Psoas muscle (tissue), 8 donors: ENCODE data around the gene STX4. TPM values are rescaled to one million over a fixed set of nuclear protein-coding genes. Genes with fewer than 3 reads are reported as not detected.

ENCODE experiments used
- ATAC-seq, 4 donors: fragments of 200-7000 bp; cut with Tn5 transposase; one replicate each; pipeline ENCODE4 v1.9.1; 2020; ENCODE audit warnings: moderate library complexity in 3 of 4, mild to moderate bottlenecking in 2 of 4
- DNase-seq, 2 donors: peaks; one replicate each; pipeline ENCODE4 v3.0.0-alpha.2; 2020
- H3K27ac ChIP-seq: fragments of 200-600 bp; one replicate; pipeline ENCODE4 v1.8.0; 2022
- H3K27me3 ChIP-seq, 3 donors: fragments of 200-600 bp in 1 of 3; one replicate each; pipeline versions ENCODE4 v1.6.1 to v1.8.0; 2013 to 2022; ENCODE audit warnings: low read length in 2 of 3, mild to moderate bottlenecking in 2 of 3, moderate library complexity in 1 of 3; ENCODE audit not compliant: insufficient read depth in 3 of 3
- H3K36me3 ChIP-seq, 2 donors: fragments of 200-600 bp in 1 of 2; one replicate each; pipeline versions ENCODE4 v1.6.1 to v1.8.0; 2013 to 2022; ENCODE audit warnings: low read depth in 1 of 2, mild to moderate bottlenecking in 1 of 2, moderate library complexity in 1 of 2; ENCODE audit not compliant: insufficient read depth in 1 of 2
- H3K4me1 ChIP-seq: fragments of 200-600 bp; one replicate; pipeline ENCODE4 v1.8.0; 2022
- H3K4me3 ChIP-seq: fragments of 200-600 bp; one replicate; pipeline ENCODE4 v1.8.0; 2022; ENCODE audit warnings: mild to moderate bottlenecking
- H3K9me3 ChIP-seq: fragments of 200-600 bp; one replicate; pipeline ENCODE4 v1.8.0; 2022
- WGBS, 3 donors: extraction: QIAGEN DNeasy Blood & Tissue Kit; methylation state at CpG; one replicate each; pipeline versions ENCODE4 v1.1.6 to v1.1.7; 2013; 5-methylcytosine and 5-hydroxymethylcytosine counted together
- intact Hi-C, 2 donors: fragments of 100-400 bp; cut with DNase I; formaldehyde crosslinking; loops; one replicate each; pipeline versions ENCODE4 v1.11.0 to v1.14.2; 2022
- polyA plus RNA-seq, 3 donors: library from polyadenylated mRNA; stranded (reverse); fragments of 200-250 nt; gene quantifications; one replicate each; pipeline ENCODE4 v1.2.3, GENCODE V29; 2013
- total RNA-seq, 4 donors: library from RNA; stranded (reverse); fragmentation: NEBNext Ultra II Directional in 2 of 4; extraction: Animal tissue kit (Norgen Biotek cat#: 25700) in 2 of 4; gene quantifications; one replicate each; pipeline versions ENCODE4 v1.2.1 to v1.2.4, GENCODE V29; 2021 to 2023
- TF ChIP-seq, protein P1 (sequence below): fragments of 200-600 bp; IDR thresholded peaks from one replicate; pipeline ENCODE4 v1.8.0; 2022; ENCODE audit warnings: antibody characterized with exemption
- donor health status: healthy with polysubstance abuse.
- donor health status: DM: no; HTN: no; CAD: no; lungs with moderate emphysema.
- donor health status: Bipolar disorder and iron deficiency.
- donor health status: healthy.
- donor health status: DM: yes; HTN: yes; CAD: no.
- donor health status: DM: no; HTN: no; CAD: no.
- donor health status: DM: no; HTN: no; CAD: no.
- donor health status: DM: yes; HTN: yes; CAD: no.

The STX4 gene
- total and polyA plus RNA-seq, 7 donors, result 47.6 to 123 (median 57.8) TPM

DNA sequence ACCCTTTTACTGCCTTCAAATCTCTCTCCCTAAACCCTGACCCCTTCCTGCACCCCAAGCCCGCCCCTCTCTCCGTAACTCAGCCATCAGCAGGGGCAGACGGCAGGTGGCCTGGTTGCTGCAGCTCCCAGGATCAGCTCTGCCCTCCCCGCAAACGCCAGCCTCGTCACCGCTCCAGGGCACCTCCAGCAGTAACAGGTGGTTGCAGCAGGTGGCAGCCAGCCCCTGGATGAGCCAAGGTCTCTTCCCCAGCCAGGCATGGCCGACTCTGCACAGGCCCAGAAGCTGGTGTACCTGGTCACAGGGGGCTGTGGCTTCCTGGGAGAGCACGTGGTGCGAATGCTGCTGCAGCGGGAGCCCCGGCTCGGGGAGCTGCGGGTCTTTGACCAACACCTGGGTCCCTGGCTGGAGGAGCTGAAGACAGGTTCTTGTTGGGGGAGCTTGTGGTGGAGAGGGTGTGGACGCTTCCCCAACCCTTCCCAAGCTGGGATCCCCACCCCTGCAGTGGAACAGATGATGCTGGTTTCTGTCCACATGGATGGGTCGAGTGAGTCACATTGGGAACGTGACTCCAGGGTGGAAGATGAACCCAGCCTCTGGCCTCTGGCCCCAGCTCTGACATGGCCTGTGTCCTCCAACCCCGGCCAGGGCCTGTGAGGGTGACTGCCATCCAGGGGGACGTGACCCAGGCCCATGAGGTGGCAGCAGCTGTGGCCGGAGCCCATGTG lies 47.8 kb upstream of the STX4 start:
- intact Hi-C loops, result loop anchor here (2.0 to 10.0 kb wide), 8 partner anchors 109 to 882 kb away; partner anchors contain the start of genes ZNF843 (in 2 of the 2) and VKORC1 (in 1 of the 2)
- Histone ChIP-seq H3K36me3 (peaks cover 0 to 40% of the 10 kb centered on the region in 2 donors), H3K9me3 (no peaks in the 10 kb centered on the region)

DNA sequence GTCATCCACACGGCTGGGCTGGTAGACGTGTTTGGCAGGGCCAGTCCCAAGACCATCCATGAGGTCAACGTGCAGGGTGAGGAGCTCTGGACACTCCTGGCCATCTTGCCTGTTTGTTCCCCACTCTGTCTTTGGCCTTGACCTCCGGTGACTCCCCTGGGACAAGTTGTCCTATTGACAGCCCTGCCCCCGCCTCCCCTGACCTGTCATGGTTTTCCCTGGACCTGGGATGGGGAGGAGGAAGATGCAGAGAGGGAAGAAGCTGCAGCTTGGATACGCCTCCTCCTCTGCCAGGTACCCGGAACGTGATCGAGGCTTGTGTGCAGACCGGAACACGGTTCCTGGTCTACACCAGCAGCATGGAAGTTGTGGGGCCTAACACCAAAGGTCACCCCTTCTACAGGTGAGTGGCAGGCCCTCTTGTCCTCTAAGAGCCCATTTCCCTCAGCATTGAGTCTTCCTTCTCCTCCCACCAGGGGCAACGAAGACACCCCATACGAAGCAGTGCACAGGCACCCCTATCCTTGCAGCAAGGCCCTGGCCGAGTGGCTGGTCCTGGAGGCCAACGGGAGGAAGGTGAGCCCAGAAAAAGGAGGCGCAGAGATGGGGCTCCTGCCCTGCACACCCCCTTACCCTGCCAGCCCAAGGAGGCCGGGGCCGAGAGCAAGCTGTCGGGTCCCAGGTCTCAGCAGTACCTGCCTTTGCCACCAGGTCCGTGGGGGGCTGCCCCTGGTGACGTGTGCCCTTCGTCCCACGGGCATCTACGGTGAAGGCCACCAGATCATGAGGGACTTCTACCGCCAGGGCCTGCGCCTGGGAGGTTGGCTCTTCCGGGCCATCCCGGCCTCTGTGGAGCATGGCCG lies 47.0 kb upstream of the STX4 start:
- Histone ChIP-seq H3K4me1 (peaks cover 10% of the 10 kb centered on the region), H3K27me3 (no peaks in the 10 kb centered on the region), H3K27ac (peak overlapping the region; percentile 67), H3K4me3 (no peak overlapping the region), H3K36me3 (peaks cover 0 to 32% of the 10 kb centered on the region in 2 donors), H3K9me3 (no peaks in the 10 kb centered on the region)
- TF ChIP-seq, protein P1, sequence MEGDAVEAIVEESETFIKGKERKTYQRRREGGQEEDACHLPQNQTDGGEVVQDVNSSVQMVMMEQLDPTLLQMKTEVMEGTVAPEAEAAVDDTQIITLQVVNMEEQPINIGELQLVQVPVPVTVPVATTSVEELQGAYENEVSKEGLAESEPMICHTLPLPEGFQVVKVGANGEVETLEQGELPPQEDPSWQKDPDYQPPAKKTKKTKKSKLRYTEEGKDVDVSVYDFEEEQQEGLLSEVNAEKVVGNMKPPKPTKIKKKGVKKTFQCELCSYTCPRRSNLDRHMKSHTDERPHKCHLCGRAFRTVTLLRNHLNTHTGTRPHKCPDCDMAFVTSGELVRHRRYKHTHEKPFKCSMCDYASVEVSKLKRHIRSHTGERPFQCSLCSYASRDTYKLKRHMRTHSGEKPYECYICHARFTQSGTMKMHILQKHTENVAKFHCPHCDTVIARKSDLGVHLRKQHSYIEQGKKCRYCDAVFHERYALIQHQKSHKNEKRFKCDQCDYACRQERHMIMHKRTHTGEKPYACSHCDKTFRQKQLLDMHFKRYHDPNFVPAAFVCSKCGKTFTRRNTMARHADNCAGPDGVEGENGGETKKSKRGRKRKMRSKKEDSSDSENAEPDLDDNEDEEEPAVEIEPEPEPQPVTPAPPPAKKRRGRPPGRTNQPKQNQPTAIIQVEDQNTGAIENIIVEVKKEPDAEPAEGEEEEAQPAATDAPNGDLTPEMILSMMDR, result no peak
- ATAC-seq, result no peak
- intact Hi-C loops, result loop anchor here (5.0 to 10.0 kb wide), 5 partner anchors 108 to 881 kb away; partner anchors contain the start of genes VKORC1 (in 1 of the 2) and ZNF843 (in 1 of the 2)
- WGBS, 3 donors, result 84 to 88% (median 85%) methylated on average over 25 to 29 of the region's 29 CpGs
- no peak for DNase-seq

More for the DNA sequence above, 47.8 kb upstream of the STX4 start:
- TF ChIP-seq, protein P1, result no peak
- Histone ChIP-seq H3K4me3 (peak overlapping the region; percentile 67), H3K27me3 (no peaks in the 10 kb centered on the region), H3K27ac (peak overlapping the region; percentile 67), H3K4me1 (peaks cover 10% of the 10 kb centered on the region)
- WGBS, 3 donors, result 28 to 32% (median 31%) methylated on average over 13 to 20 of the region's 20 CpGs
- DNase-seq (peak; percentile 72 to 77), ATAC-seq (peak; percentile 63 to 77 (median 69))

DNA sequence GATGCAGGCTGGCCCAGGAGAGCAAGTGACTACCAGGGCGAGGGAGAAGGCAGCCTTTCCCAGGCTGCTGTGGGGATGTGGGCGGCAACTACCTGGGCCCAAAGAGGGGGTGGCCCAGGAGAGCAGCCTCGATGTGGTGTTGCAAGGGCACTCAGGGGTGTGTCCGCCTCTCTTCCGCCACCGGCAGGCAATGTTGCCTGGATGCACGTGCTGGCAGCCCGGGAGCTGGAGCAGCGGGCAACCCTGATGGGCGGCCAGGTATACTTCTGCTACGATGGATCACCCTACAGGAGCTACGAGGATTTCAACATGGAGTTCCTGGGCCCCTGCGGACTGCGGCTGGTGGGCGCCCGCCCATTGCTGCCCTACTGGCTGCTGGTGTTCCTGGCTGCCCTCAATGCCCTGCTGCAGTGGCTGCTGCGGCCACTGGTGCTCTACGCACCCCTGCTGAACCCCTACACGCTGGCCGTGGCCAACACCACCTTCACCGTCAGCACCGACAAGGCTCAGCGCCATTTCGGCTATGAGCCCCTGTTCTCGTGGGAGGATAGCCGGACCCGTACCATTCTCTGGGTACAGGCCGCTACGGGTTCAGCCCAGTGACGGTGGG lies 45.7 kb upstream of the STX4 start:
- Histone ChIP-seq H3K36me3 (peaks cover 0 to 19% of the 10 kb centered on the region in 2 donors), H3K9me3 (no peaks in the 10 kb centered on the region), H3K4me3 (no peak overlapping the region), H3K4me1 (peaks cover 10% of the 10 kb centered on the region), H3K27me3 (no peaks in the 10 kb centered on the region), H3K27ac (no peak overlapping the region)
- intact Hi-C loops, result loop anchor here (5.0 to 10.0 kb wide), 5 partner anchors 107 to 880 kb away; partner anchors contain the start of genes VKORC1 (in 1 of the 2) and ZNF843 (in 1 of the 2)
- TF ChIP-seq, protein P1, result no peak
- ATAC-seq (no peak), DNase-seq (no peak)
- WGBS, 3 donors, result 93 to 96% (median 95%) methylated on average over 30 of the region's 30 CpGs

DNA sequence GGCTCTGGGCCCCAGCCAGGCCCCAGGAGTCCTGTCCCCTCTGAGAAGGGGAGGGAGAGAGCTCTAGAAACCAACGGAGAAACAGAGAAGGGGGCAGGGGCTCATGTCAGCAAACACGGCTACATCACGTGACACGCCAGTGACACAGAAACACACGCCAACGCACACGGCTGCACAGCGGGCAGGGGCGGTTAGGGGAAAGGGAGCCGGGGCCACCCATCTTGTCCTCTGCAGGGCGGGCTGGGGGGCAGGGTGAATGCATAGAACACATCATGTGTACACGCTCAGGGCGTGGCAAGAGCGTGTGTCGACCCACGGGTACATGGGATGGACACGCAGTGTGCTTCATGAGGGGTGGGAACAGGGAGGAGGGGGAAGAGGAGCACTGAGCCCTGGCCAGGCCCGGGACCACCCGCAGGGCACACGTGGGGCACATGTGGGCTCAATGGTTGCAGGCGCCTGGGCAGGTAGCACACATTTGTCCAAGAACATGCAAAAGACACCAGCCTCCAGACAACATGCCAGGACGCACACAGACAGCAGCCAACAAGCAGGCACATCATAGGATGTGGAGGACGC lies 43.8 kb upstream of the STX4 start:
- no peak for DNase-seq
- TF ChIP-seq, protein P1, result no peak
- Histone ChIP-seq H3K36me3 (peaks cover 0 to under 1% of the 10 kb centered on the region in 2 donors), H3K9me3 (no peaks in the 10 kb centered on the region), H3K4me3 (no peak overlapping the region), H3K27me3 (no peaks in the 10 kb centered on the region), H3K4me1 (peaks cover 10% of the 10 kb centered on the region), H3K27ac (no peak overlapping the region)
- 72 to 82% (median 79%) methylated on average over 23 of the region's 23 CpGs for WGBS, 3 donors
- intact Hi-C loops, result loop anchor here (5.0 to 10.0 kb wide), 6 partner anchors 65 to 878 kb away; partner anchors contain the start of genes VKORC1 (in 1 of the 2) and ZNF843 (in 1 of the 2)
- ATAC-seq, result no peak
